BE2C (cell line): ENCODE data around the gene RBM4B.

Experiments used
- DNase-seq: peaks from one replicate; pipeline ENCODE4 v3.0.0-alpha.2; 2020
- H3K27me3 ChIP-seq: fragments of 250-450 bp; sonication (Bioruptor Pico); 2 replicates; pipeline ENCODE4 v1.5.1; 2020; ENCODE audit warnings: mild to moderate bottlenecking
- H3K36me3 ChIP-seq: fragments of 250-450 bp; sonication (Bioruptor Pico); 2 replicates; pipeline ENCODE4 v1.5.1; 2020; ENCODE audit warnings: mild to moderate bottlenecking
- H3K4me1 ChIP-seq: fragments of 250-450 bp; sonication (Bioruptor Pico); 2 replicates; pipeline ENCODE4 v1.5.1; 2020
- H3K4me3 ChIP-seq: 2 replicates; pipeline ENCODE4 v1.5.1; 2011; ENCODE audit warnings: low read depth, low read length
- H3K9me3 ChIP-seq: fragments of 250-450 bp; sonication (Bioruptor Pico); 2 replicates; pipeline ENCODE4 v1.5.1; 2020
- CTCF ChIP-seq: IDR thresholded peaks from 2 replicates; pipeline ENCODE4 v1.5.1; 2012; ENCODE audit warnings: mild to moderate bottlenecking, low read depth, low read length

The RBM4B gene

GRCh38 chr11:66653123-66653522 lies 24.6 kb downstream of the RBM4B start:
- Histone ChIP-seq H3K4me3 (no peak overlapping the region), H3K9me3 (no peaks in the 10 kb centered on the region), H3K27me3 (no peaks in the 10 kb centered on the region), H3K36me3 (peaks cover 84% of the 10 kb centered on the region), H3K4me1 (no peaks in the 10 kb centered on the region)
- DNase-seq: no peak
- no peak for TF ChIP-seq CTCF

GRCh38 chr11:66652651-66653050 lies 25.0 kb downstream of the RBM4B start:
- TF ChIP-seq CTCF: no peak
- Histone ChIP-seq H3K27me3 (no peaks in the 10 kb centered on the region), H3K36me3 (peaks cover 84% of the 10 kb centered on the region), H3K4me3 (no peak overlapping the region), H3K9me3 (no peaks in the 10 kb centered on the region), H3K4me1 (no peaks in the 10 kb centered on the region)
- no peak for DNase-seq

- no peaks in the 10 kb centered on the region for H3K27me3 ChIP-seq
- no peak overlapping the region for H3K4me3 ChIP-seq
- H3K4me1 ChIP-seq: no peaks in the 10 kb centered on the region
- H3K36me3 ChIP-seq: peaks cover 88% of the 10 kb centered on the region
- no peak for TF ChIP-seq CTCF
- DNase-seq: no peak
- H3K9me3 ChIP-seq: no peaks in the 10 kb centered on the region
Observed at GRCh38 chr11:66651016-66651415, 26.7 kb downstream of the RBM4B start.

GRCh38 chr11:66649903-66650302 lies 27.8 kb downstream of the RBM4B start:
- Histone ChIP-seq H3K4me1 (no peaks in the 10 kb centered on the region), H3K4me3 (no peak overlapping the region), H3K9me3 (no peaks in the 10 kb centered on the region), H3K27me3 (no peaks in the 10 kb centered on the region), H3K36me3 (peaks cover 94% of the 10 kb centered on the region)
- DNase-seq: no peak
- TF ChIP-seq CTCF: no peak

- no peak for DNase-seq
- no peak overlapping the region for H3K4me3 ChIP-seq
- no peaks in the 10 kb centered on the region for H3K27me3 ChIP-seq
- H3K36me3 ChIP-seq: peaks cover 95% of the 10 kb centered on the region
- TF ChIP-seq CTCF: no peak
- peaks cover 3% of the 10 kb centered on the region; the same call in 1 of the 2 replicates for H3K4me1 ChIP-seq
- no peaks in the 10 kb centered on the region for H3K9me3 ChIP-seq
Observed at GRCh38 chr11:66646828-66647227, 30.9 kb downstream of the RBM4B start.

- no peaks in the 10 kb centered on the region for H3K9me3 ChIP-seq
- no peak for TF ChIP-seq CTCF
- peaks cover 3% of the 10 kb centered on the region; the same call in 1 of the 2 replicates for H3K4me1 ChIP-seq
- H3K27me3 ChIP-seq: no peaks in the 10 kb centered on the region
- H3K36me3 ChIP-seq: peaks cover 95% of the 10 kb centered on the region
- DNase-seq: no peak
- H3K4me3 ChIP-seq: no peak overlapping the region; the same call in 1 of the 2 replicates
Observed at GRCh38 chr11:66643745-66644437, 33.8 kb downstream of the RBM4B start.
